ENCODE data around the gene PRDM16. TPM values are rescaled to one million over a fixed set of nuclear protein-coding genes. Genes with fewer than 3 reads are reported as not detected.
A peak's percentile ranks its signal among the peaks of the same experiment; 100 is the strongest.

PRDM16 gene
- total and polyA plus RNA-seq, 2 of the 13 experiments (the other 11 are each of a cell fraction or from before 2014, with no cell fraction given) = 0.15 to 0.81 TPM

- TF ChIP-seq PAWR (CRISPR knock-in tag; IDR thresholded peaks at IDR 0.05; ENCODE audit: borderline replicate concordance) (no peak), ZNF33A (CRISPR knock-in tag; IDR thresholded peaks at IDR 0.05; ENCODE audit: borderline replicate concordance) (no peak), ZZZ3 (CRISPR knock-in tag; IDR thresholded peaks at IDR 0.05; ENCODE audit: borderline replicate concordance) (no peak), SRSF9 (IDR thresholded peaks at IDR 0.05; ENCODE audit: borderline replicate concordance, insufficient read depth, low read depth, low read length, poor library complexity, severe bottlenecking) (no peak), KDM1A (CRISPR knock-in tag; IDR thresholded peaks at IDR 0.05) (peak; percentile 77; the same call in 1 of the 2 replicates), ZNF180 (CRISPR knock-in tag; IDR thresholded peaks at IDR 0.05; ENCODE audit: borderline replicate concordance, low read depth) (no peak), SP4 (CRISPR knock-in tag; IDR thresholded peaks at IDR 0.05) (peak; percentile 39; the same call in 1 of the 2 replicates), NONO (IDR thresholded peaks at IDR 0.05) (no peak), NONO (CRISPR knock-in tag; conservative IDR thresholded peaks at IDR 0.05) (peak; percentile 49), ZNF883 (CRISPR knock-in tag; IDR thresholded peaks at IDR 0.05; ENCODE audit: not compliant biosample characterization) (no peak), ZFP36L2 (CRISPR knock-in tag; IDR thresholded peaks at IDR 0.05) (no peak), ARNT2 (CRISPR knock-in tag; IDR thresholded peaks at IDR 0.05; ENCODE audit: low read depth) (peak; percentile 52; the same call in 1 of the 2 replicates), ZXDC (CRISPR knock-in tag; IDR thresholded peaks at IDR 0.05) (peak; percentile 56; the same call in 1 of the 2 replicates), NPAS2 (CRISPR knock-in tag; IDR thresholded peaks at IDR 0.05; ENCODE audit: borderline replicate concordance) (no peak), NCOR1 (IDR thresholded peaks at IDR 0.05; ENCODE audit: borderline replicate concordance, low read length) (no peak), ZNF207 (IDR thresholded peaks at IDR 0.05; ENCODE audit: borderline replicate concordance) (no peak), ZNF484 (CRISPR knock-in tag; IDR thresholded peaks at IDR 0.05; ENCODE audit: borderline replicate concordance, low read depth) (no peak), ZNF652 (CRISPR knock-in tag; IDR thresholded peaks at IDR 0.05; ENCODE audit: borderline replicate concordance, low read depth) (no peak), RARA (CRISPR knock-in tag; IDR thresholded peaks at IDR 0.05) (no peak; the same call in 1 of the 2 replicates), MIXL1 (CRISPR knock-in tag; IDR thresholded peaks at IDR 0.05) (no peak), ZNF264 (CRISPR knock-in tag; IDR thresholded peaks at IDR 0.05) (0 out of 2 replicates have a peak, but pooled peaks have one; percentile 39), FOXP1 (IDR thresholded peaks at IDR 0.05) (no peak), FOXP1 (CRISPR knock-in tag; IDR thresholded peaks at IDR 0.05) (no peak), BHLHE40 (IDR thresholded peaks at IDR 0.05; ENCODE audit: low read length) (0 out of 2 replicates have a peak, but pooled peaks have one; percentile 28), NBN (conservative IDR thresholded peaks at IDR 0.05) (no peak), HOXA3 (CRISPR knock-in tag; IDR thresholded peaks at IDR 0.05) (peak; percentile 76)
- TF ChIP-seq, protein P1, sequence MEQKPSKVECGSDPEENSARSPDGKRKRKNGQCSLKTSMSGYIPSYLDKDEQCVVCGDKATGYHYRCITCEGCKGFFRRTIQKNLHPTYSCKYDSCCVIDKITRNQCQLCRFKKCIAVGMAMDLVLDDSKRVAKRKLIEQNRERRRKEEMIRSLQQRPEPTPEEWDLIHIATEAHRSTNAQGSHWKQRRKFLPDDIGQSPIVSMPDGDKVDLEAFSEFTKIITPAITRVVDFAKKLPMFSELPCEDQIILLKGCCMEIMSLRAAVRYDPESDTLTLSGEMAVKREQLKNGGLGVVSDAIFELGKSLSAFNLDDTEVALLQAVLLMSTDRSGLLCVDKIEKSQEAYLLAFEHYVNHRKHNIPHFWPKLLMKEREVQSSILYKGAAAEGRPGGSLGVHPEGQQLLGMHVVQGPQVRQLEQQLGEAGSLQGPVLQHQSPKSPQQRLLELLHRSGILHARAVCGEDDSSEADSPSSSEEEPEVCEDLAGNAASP (CRISPR knock-in tag; IDR thresholded peaks at IDR 0.05; ENCODE audit: borderline replicate concordance) = peak; percentile 60; the same call in 1 of the 2 replicates
Measured at GRCh38 chr1:3453891-3454810, 385.1 kb downstream of the PRDM16 start, which contains the start of gene ARHGEF16 (continued).
